HCT116 (cell line): ENCODE results near the gene CACNA1C.

Source experiments
- CTCF ChIP-seq, 3 experiments: fragments of 200-600 bp in 1 of 3; sonication (generic) in 1 of 3; IDR thresholded peaks in 2 of 3; conservative IDR thresholded peaks in 1 of 3; 2 replicates each; pipeline ENCODE4 v1.5.1; 2012 to 2017; ENCODE audit warnings: low read depth in 2 of 3, low read length in 2 of 3, antibody characterized with exemption in 1 of 3, borderline replicate concordance in 1 of 3, control low read depth in 1 of 3, mild to moderate bottlenecking in 1 of 3, mixed read lengths in 1 of 3, mixed run types in 1 of 3, moderate library complexity in 1 of 3; ENCODE audit not compliant: insufficient read depth in 1 of 3
- MAX ChIP-seq: IDR thresholded peaks from 2 replicates; pipeline ENCODE4 v1.6.1; 2012
- POLR2A ChIP-seq: IDR thresholded peaks from 2 replicates; pipeline ENCODE4 v1.7.0; 2011; ENCODE audit warnings: borderline replicate concordance; ENCODE audit not compliant: insufficient read depth, insufficient read length; ENCODE audit errors: extremely low read depth
- SP1 ChIP-seq: IDR thresholded peaks from 2 replicates; pipeline ENCODE4 v1.6.1; 2012; ENCODE audit warnings: low read depth
- SRF ChIP-seq: IDR thresholded peaks from 2 replicates; pipeline ENCODE4 v1.6.1; 2012; ENCODE audit warnings: low read depth
- TCF7L2 ChIP-seq: IDR thresholded peaks from 2 replicates; pipeline ENCODE4 v1.7.0; 2011; ENCODE audit warnings: borderline replicate concordance, inconsistent platforms; ENCODE audit not compliant: insufficient read depth, insufficient read length; ENCODE audit errors: extremely low read depth

- no peak for TF ChIP-seq CTCF (IDR thresholded peaks at IDR 0.05 in 2 of 3, conservative IDR thresholded peaks at IDR 0.05 in 1 of 3; ENCODE audit: borderline replicate concordance in 1 of 3, insufficient read depth in 1 of 3, low read depth in 2 of 3, low read length in 2 of 3)
- no peak for TF ChIP-seq POLR2A
- TF ChIP-seq SP1: no peak
- TF ChIP-seq TCF7L2: no peak
- no peak for TF ChIP-seq SRF
- no peak for TF ChIP-seq MAX
Observed at GRCh38 chr12:2053691-2054090, 904 bp downstream of the CACNA1C start.
